Myocyte (in vitro differentiated cells): ENCODE measurements around the gene KLHL36. TPM values are rescaled to one million over a fixed set of nuclear protein-coding genes. Genes with fewer than 3 reads are reported as not detected.
"Not testable (repeated sequence)": the region's sequence is repeated elsewhere in the genome, so short reads cannot be mapped to it uniquely, and the experiment has no call there.

Source experiments
- DNase-seq: peaks from one replicate; pipeline ENCODE4 v3.0.0-alpha.2; 2012; ENCODE audit warnings: low read depth
- total RNA-seq: library from RNA; depleted of rRNA; stranded (reverse); fragments of >200 nt; gene quantifications from 2 replicates; pipeline ENCODE4 v1.2.3, GENCODE V29; 2014

KLHL36 gene
- total RNA-seq, 1 donor from 2014 or later = 56.0 TPM

DNA sequence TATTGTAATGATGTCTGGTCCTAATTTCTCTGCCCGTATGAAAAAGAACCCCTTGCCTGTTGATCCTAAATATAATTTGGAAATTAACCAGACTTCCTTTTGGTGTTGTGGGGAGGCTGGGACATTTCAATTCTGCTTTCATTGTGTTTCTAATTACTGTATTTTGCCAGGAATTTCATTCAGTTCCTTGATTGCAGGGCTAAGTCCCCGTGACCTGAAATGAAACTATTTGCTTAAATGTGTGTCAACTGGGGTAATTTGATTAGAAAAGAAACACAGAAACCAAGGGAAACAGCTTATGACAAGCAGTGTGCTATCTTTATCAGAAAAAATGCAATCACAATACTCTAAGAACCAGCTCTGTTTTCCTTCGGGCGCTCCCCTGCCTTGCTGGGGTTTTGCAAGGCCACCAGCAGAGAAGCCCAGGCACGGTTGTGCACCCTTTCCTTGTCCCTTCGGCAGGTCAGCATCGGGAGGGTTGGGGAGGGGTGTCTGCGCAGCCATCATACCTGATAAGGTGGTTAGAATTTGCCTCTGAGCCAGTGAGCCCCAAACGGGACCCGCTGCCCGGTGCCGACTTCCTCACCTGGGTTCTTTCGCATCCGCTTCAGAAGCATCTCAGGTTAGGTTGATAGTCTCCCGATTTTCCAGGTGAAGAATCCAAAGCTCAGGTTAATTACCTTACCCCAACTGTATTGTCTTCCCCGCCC lies 19.4 kb downstream of the KLHL36 start:
- no peak for DNase-seq

DNA sequence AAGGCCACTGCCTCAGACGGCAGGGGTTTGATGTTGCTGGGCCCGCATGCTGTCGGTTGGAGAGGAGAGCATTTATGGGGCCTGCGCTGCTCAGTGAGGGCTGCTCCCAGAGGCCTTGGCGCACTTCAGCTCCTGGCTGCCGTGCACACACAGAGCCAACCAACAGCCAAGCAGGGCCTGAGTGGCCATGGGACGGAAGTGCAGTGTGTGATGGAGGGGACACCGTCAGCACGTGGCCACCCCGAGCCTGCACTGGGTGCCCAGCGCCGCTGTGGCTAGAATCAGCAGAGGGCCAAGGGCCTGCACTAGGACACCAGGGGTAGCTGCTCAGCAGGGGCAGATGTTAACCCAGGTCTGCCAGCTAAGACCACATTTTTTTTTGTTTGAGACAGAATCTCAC lies 21.8 kb downstream of the KLHL36 start:
- no peak for DNase-seq

DNA sequence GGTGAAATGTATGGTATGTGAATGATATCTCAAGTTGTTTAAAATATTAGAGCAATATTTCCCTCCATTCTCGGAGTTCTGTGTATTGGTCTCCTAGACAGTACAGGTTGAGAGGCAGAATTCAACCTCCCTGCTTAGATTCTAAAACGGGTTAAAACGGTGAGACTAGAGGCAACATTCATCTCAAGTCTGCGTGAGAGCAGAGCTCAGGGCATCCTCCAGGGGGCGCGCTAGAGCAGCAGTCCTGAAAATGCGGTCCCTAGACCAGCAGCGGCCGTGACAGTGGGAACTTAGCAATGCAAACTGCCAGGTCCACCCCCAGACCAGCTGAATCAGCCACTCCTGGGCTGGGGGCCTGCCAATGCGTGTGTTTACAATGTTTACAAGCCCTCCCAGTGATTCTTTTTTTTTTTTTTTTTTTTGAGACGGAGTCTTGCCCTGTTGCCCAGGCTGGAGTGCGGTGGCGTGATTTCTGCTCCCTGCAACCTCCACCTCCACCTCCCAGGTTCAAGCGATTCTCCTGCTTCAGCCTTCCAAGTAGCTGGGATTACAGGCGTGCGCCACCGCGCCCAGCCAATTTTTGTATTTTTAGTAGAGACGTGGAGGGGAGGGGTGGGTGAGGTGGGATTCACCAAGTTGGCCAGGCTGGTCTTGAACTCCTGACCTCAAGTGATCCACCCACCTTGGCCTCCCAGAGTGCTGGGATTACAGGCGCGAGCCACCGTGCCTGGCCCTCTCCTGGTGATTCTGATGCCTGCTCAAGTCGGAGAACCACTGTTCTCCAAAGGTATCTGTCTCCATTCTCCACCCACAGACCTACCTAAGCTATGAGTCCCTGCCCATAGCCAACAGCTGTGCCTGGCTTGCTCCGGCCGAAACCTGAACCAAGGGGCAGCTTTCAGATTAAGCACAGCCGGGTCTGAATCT lies 24.2 kb downstream of the KLHL36 start:
- DNase-seq = peak; percentile 77

DNA sequence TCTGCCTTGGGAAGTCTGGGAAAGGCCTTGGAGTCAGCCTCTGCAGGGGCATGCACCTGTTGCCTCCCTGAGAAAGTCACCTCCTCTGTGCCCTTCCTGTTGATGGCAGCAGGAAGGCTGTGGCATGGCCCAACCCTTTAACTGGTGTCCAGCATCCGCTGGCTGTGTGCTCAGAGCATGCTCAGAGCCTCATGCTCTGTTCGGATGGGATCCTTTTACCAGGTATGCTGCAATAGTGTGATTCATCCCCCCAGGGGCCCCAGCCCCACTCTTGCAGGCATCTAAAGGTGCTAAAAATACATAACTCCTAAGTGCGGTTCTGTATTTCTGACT lies 24.9 kb downstream of the KLHL36 start:
- peak; percentile 52 for DNase-seq

DNA sequence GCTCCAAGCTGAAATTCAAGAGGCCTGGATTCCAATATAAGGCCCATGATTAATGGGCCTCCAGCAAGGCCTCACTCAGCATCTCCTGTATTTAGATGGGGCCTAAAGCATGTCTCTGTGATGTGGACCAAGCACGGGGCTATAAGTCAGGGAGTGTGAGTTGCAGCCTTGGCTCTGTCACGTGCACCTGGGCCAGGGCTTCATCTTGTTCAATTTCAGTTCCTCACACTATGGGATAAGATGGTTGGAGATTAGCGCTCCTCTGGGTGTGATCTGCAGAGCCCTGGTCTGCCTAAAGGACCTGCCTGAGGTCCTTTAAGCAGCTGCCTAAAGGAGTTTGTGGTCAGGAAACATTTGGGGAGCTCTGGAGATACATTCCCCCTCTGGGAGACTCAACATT lies 25.2 kb downstream of the KLHL36 start:
- no peak for DNase-seq

DNA sequence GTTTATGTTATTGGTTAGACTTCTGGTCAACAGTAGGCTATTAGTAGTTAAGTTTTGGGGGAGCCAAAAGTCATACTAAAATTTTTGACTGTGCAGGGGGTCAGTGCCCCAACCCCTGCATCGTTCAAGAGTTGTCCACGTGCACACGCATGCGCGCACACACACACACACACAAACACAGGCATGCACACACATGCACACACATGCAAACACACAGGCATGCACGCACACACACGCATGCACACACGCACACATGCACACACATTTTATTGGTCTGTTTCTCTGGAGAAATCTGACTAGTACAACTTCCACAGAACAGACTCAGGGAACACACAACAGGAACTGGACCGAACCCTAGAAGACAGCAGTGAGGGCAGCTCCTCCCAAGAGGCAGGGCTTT lies 27.1 kb downstream of the KLHL36 start:
- no peak for DNase-seq

DNA sequence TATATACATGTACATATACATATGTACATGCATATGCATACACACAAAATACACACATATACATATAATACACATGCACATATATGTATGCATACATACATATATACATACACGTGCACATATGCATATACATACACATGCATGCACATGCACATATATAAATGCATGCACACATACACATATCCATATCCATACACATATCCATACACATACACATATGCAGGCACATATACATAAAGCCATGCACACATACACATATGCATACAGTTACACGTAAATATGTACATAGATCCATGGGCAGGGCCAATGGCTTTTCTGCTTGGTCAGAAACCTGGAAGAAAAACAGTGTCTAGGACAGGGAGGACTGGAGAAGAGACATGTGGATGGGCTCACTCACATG lies 27.6 kb downstream of the KLHL36 start:
- DNase-seq = no peak

DNA sequence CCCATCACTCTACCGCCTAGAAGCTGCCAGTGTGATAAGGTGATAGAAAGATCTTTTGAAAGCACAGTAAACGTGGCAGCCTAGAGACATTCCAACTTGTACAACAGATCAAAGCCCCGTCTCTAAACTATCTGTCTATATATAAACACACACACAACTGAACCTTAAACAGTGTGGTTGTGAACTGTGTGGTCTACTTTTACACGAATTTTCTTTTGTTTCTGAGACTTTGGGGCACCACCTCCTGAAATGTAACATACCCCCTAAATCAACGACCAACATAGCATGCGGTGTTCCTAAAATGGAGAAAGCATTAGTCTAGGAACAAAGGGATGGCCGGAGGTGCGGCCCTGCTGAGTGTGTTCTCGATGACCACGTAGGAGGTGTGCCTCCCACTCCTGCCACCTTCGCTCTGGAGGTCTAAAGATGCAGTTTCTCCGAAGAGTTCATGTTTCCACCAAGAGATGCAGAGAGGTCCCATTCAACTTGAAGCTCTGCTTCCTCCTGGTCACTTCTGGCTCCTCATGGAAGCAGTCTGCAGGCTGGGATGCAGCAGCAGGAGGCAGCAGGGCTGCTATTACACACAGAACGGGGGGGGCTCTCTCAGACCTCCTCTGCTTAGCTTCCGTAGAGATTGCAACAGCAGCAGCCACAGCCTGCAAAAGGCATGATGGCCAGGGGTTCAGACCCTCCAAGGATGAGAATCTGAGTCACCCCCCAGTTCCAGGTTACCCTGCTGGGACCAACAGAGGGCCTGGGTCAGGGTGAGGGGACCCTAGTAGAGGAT lies 28.9 kb downstream of the KLHL36 start:
- no peak for DNase-seq

DNA sequence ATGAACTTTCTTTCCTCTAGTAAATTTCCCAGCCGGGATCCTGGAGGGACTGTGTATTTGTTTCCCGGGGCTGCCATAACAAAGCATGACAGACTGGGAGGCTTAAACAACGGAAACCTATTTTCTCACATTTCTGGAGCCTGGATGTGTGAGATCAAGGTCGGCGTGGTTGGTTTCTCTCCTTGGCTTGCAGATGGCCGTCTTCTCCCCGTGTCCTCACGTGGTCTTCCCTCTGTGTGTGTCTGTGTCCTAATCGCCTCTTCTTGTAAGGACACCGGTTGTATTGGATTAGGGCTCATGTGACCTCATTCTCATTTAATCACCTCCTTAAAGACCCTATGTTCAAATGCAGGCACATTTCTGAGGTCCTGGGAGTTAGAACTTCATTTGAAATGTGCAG lies 29.5 kb downstream of the KLHL36 start:
- DNase-seq = no peak

DNA sequence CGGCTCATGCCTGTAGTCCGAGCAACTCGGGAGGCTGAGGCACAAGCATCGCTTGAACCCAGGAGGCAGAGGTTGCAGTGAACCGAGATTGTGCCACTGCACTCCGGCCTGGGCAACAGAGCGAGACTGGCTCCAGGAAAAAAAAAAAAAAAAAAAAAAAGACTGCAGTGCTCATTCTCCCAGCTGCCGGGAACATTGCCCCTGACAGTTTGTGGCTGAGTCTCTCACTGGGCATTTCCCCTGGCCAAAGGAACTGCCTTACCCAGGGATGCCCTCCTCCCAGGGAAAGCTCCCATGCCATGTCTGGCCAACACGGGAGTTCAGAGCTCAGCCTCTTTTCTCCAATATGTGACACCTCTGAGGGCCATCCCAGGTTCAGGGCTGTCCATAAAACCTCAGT lies 30.2 kb downstream of the KLHL36 start:
- DNase-seq = no peak

DNA sequence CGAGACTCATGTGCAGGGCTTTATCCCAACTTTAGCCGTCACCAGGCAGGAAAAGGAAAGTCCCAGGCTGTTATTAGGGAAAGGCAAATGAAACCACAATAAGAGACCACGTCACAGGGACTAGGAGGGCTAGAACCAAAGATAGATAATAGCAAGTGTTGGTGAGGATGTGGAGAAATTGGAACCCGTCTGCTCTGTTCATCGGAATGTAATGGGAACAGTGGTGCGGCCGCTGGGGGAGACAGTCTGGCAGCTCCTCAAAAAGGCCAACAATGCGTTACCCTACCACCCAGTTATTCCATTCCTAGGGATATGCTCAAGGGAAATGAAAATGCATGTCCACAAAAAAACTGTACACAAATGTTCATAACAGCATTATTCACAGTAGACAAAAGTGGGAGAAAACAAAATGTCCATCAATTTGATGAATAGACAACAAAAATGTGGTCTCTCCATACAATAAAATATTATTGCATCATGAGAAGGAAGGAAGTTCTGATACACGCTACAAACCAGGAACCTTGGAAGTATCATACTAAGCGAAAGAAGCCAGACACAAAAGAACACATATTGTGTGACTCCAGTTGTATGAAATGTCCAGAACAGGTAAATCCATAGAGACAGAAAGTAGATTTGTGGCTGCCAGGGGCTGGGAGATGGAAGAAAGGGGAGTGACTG lies 32.0 kb downstream of the KLHL36 start:
- no peak for DNase-seq

DNA sequence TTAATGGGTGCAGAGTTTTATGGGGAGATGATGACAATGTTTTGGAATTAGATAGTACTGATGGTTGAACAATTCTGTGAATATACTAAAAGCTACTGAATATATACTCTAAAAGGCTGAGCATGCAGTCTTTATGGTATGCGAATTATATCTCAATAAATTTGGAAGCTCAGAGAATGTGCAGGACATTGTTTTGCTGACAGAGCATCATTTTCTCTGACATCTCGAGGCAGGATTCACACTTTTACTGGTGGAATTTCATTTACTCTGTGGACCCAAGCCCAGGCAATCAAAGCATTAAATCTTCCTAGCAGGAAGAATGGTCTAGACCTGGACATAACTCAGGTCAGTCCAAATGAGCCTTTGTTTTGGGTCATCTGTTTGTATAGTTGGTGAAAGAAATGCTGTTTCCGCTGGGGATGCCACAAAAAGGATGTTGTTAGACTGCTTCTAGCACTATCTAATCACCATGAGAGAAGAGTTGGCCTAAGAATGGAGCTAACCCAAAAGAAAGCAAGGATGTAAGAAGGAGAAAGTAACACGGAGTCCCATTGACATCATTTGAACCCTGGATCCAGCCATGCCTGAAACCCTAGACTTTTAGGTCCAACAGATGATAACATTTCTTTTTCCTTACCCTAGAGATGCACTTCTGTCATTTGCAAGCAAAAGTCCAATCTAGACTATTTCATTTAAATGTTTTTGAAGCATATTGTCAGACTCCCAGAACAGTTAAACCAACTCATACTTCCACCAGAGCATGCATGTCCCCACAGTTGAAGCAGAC lies 32.7 kb downstream of the KLHL36 start:
- no peak for DNase-seq

DNA sequence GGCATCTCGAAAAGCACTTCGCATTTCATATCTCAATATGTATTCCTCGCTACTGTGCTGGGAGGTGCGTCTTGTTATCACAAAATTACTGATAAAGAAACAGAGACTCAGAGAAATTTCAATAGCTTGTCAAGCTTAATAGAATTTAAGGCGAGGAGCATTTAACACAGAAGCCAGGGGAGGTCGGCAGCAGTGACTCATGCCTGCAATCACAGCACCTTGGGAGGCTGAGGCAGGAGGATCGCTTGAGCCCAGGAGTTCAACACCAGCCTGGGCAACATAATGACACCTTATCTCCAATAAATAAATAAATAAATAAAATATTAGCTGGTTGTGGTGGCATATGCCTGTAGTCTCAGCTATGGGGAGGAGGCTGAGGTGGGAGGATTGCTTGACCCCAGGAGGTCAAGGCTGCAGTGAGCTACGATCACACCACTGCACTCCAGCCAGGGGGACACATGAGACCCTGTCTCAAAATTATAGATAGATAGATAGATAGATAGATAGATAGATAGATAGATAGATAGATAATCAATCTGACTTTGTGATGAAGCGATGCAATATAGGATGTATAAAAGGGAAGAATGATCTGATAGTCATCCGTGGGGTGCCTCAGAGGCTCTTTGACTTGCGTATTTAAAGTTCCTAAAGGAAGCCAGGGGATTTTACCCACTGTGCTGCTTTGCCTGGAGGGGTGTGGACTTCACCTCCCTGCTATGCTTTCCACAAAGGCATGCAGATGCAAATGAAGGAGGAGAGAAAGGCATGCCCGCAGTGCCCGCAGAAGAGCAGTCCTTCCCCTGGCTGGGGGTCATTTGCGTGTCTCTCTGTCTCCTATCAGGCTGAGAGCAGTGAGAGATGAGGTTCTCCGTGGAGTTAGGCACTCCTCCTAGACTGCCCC lies 35.6 kb downstream of the KLHL36 start:
- no peak for DNase-seq

DNA sequence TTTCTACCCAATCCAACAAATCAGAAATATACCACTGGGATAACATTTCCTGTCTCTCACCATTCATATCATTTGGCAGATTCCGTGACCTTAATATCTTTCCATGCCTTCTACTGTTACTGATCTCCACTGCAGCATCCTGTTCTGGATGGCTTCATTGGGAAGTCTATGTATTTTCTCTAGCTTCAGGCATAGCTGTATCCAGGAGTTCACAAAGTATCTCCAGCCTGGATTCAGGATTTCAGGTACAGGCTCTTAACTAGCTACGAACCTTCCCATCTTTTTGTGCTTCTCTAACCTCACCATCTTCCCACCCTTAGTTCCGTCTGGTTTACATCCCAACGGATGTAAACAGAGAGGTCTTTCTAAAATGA lies 36.3 kb downstream of the KLHL36 start:
- DNase-seq = no peak

DNA sequence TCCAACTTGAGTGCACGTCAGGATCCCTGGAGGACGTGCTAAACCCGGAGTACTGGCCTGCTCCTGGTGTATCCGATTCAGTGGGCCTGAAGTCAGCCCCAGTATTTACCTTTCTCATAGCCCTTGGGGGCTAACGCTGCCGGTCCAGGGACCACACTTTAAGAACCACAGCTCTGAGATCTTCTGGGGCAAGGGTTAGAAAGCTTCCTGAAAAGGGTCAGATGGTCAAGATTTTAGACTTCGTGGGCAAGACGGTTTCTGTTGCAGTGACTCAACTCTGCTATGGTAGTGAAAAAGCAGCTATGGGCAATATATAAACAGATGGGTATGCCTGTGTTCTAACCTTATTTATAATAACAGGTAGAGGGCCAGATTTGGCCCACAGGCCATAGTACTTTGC lies 36.9 kb downstream of the KLHL36 start:
- DNase-seq = no peak

DNA sequence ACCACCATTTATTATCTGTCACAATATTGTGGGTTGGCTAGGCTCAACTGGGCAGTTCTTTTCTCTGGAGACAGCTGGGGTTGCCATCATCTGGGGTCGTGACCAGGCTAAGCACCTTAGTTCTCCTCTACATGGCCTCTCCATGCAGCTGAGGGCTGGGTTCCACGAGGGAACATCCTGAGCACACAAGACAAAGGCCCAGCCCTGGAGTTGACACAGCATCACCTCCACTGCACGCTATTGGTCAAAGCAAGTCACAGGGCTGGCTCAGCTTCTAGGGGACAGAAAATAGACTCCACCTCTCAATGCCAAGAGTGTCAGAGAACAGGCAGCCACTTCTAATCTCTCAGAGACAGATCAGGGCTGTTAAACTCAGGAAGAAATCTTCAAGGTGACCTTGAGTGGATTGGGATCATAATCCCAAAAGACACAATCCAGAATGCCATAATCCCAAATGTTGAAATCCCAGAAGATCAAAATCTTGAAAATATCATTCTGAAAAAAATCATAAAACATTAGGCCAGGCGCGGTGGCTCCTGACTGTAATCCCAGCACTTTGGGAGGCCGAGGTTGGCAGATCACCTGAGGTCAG lies 38.5 kb downstream of the KLHL36 start:
- DNase-seq = peak; percentile 24

DNA sequence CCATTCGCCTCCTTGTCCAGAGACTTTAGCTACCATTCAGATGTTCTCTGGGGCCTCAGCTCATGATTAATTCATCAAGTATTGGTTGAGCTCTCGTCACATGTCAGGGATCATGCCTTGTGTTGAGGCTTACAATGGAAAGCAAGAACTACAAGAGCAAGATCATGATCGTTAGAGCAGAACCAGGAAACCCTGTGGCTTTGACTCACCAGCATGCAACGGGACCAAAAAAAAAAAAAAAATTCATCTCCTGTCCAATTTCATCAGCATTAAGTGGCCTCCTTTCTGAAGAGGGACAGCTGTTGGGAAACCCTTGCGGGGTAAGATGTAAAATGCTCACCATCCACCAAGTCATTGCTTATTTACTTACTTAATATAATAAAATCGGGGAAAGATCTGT lies 39.4 kb downstream of the KLHL36 start:
- peak; percentile 69 for DNase-seq

DNA sequence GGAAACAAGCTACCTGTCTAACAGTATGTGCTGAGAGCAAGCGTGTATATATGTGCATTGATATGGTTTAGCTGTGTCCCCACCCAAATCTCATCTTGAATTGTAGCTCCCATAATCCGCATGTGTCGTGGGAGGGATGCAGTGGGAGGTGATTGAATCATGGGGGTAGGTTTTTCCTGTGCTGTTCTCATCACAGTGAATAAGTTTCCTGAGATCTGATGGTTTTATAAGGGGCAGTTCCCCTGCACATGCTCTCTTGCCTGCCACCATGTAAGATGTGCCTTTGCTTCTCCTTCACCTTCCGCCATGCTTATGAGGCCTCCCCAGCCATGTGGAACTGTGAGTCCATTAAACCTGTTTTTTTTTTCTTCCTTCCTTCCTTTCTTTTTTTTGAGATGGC lies 39.9 kb downstream of the KLHL36 start:
- not testable (repeated sequence) for DNase-seq

DNA sequence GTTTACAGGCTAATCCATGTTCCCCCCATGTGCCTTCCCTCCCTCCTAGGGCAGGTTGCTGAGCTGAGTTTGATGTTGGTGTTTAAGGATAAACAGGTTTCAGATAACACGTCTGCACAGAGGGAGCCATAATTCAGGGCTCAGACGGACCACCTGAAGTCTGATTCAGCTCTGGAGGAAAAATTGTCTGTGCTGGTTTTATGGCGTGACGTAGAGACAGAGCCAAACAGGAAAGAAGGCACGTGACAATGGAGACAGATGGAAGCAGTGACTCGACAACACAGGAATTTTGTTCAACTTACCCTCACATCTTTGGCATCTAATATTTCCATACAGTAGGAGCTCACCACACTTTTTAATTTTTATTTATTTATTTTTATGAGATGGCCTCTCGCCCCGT lies 40.8 kb downstream of the KLHL36 start:
- DNase-seq = peak; percentile 78
